Naive thymus-derived CD4-positive, alpha-beta T cell (primary cell): ENCODE measurements around the gene TNNI3. TPM values are rescaled to one million over a fixed set of nuclear protein-coding genes. Genes with fewer than 3 reads are reported as not detected.
"Not testable (repeated sequence)": the region's sequence is repeated elsewhere in the genome, so short reads cannot be mapped to it uniquely, and the experiment has no call there.

Experiments used
- ATAC-seq: fragments of 150-1000 bp; cut with Tn5 transposase; 2 replicates; pipeline ENCODE4 v1.10.0; 2021; ENCODE audit warnings: mild to moderate bottlenecking, moderate library complexity
- CTCF ChIA-PET: fragments of 350-600 bp; sonication (Branson Sonifier 250); formaldehyde crosslinking; loops from one replicate; lab custom pipeline; 2021; ENCODE audit warnings: antibody characterized with exemption; lab: Charles Lee
- POLR2A ChIA-PET: fragments of 350-600 bp; sonication (Branson Sonifier 250); formaldehyde crosslinking; loops from one replicate; lab custom pipeline; 2021; ENCODE audit warnings: antibody characterized with exemption, inconsistent platforms; lab: Charles Lee
- DNase-seq, 9 donors: peaks; one replicate each; pipeline versions ENCODE4 v3.0.0 to v3.0.0-alpha.2; 2020 to 2022; ENCODE audit warnings: mixed read lengths in 1 of 9
- H3K27ac ChIP-seq: one replicate; pipeline ENCODE4 v1.7.0; 2013; ENCODE audit warnings: mild to moderate bottlenecking, low read depth, low read length, moderate library complexity
- H3K27me3 ChIP-seq, 2 donors: one replicate each; pipeline ENCODE4 v1.7.0; 2013; ENCODE audit warnings: low read length in 2 of 2, mild to moderate bottlenecking in 2 of 2, moderate library complexity in 2 of 2; ENCODE audit not compliant: control insufficient read depth in 2 of 2, insufficient read depth in 2 of 2
- H3K36me3 ChIP-seq, 3 experiments: 1 replicate in 2 of 3; 2 replicates in 1 of 3; pipeline ENCODE4 v1.7.0; 2013; ENCODE audit warnings: low read length in 3 of 3, mild to moderate bottlenecking in 3 of 3, moderate library complexity in 1 of 3; ENCODE audit not compliant: insufficient read depth in 3 of 3, control insufficient read depth in 2 of 3
- H3K4me1 ChIP-seq, 2 donors: one replicate each; pipeline ENCODE4 v1.7.0; 2013; ENCODE audit warnings: low read length in 2 of 2, mild to moderate bottlenecking in 2 of 2, moderate library complexity in 1 of 2; ENCODE audit not compliant: control insufficient read depth in 2 of 2, insufficient read depth in 2 of 2
- H3K4me3 ChIP-seq: 2 replicates; pipeline ENCODE4 v1.7.0; 2013; ENCODE audit warnings: mild to moderate bottlenecking, low read length
- H3K9me3 ChIP-seq, 3 experiments: 1 replicate in 2 of 3; 2 replicates in 1 of 3; pipeline ENCODE4 v1.7.0; 2013; ENCODE audit warnings: low read length in 3 of 3; ENCODE audit not compliant: control insufficient read depth in 2 of 3
- H3K27ac Mint-ChIP-seq, 9 donors: one replicate each; pipeline ENCODE4 v1.8.0; 2020 to 2022; ENCODE audit warnings: mixed read lengths in 9 of 9, mild to moderate bottlenecking in 8 of 9, moderate library complexity in 5 of 9, inconsistent platforms in 2 of 9
- H3K27me3 Mint-ChIP-seq, 5 donors: one replicate each; pipeline ENCODE4 v1.8.0; 2021 to 2022; ENCODE audit warnings: mixed read lengths in 5 of 5, mild to moderate bottlenecking in 1 of 5
- H3K36me3 Mint-ChIP-seq, 5 donors: one replicate each; pipeline ENCODE4 v1.8.0; 2020 to 2022; ENCODE audit warnings: mixed read lengths in 5 of 5, mild to moderate bottlenecking in 3 of 5, inconsistent platforms in 1 of 5
- H3K4me1 Mint-ChIP-seq, 7 donors: one replicate each; pipeline ENCODE4 v1.8.0; 2020 to 2022; ENCODE audit warnings: mixed read lengths in 7 of 7, mild to moderate bottlenecking in 3 of 7, inconsistent platforms in 1 of 7
- H3K4me3 Mint-ChIP-seq, 10 donors: one replicate each; pipeline ENCODE4 v1.8.0; 2020 to 2022; ENCODE audit warnings: mild to moderate bottlenecking in 10 of 10, mixed read lengths in 10 of 10, moderate library complexity in 6 of 10, inconsistent platforms in 2 of 10
- H3K9me3 Mint-ChIP-seq, 11 donors: one replicate each; pipeline ENCODE4 v1.8.0; 2020 to 2022; ENCODE audit warnings: mixed read lengths in 11 of 11, mild to moderate bottlenecking in 4 of 11, inconsistent platforms in 1 of 11, moderate library complexity in 1 of 11
- intact Hi-C, 2 donors: fragments of 100-400 bp; cut with micrococcal nuclease; formaldehyde crosslinking; loops; one replicate each; pipeline ENCODE4 v1.15.1; 2023
- polyA plus RNA-seq, 2 donors: library from polyadenylated mRNA; unstranded; fragments of 300-500 nt; fragmentation: Illumina TruSeq; gene quantifications; one replicate each; pipeline ENCODE4 v1.2.3, GENCODE V29; 2021
- total RNA-seq, 6 experiments: library from RNA in 5 of 6; stranded (reverse) in 5 of 6; gene quantifications; 1 replicate in 5 of 6; 2 replicates in 1 of 6; pipeline ENCODE4 v1.2.3 and lab custom pipeline; 2021 to 2026

The TNNI3 gene
- total and polyA plus RNA-seq, 7 experiments from 2014 or later = not detected

- POLR2A ChIA-PET = no interaction called here
- H3K9me3 Mint-ChIP-seq = peaks cover 0 to 8% (median 0%) of the 10 kb centered on the region in 11 donors
- DNase-seq (no peak), ATAC-seq (no peak)
- Histone ChIP-seq H3K27ac (no peak overlapping the region), H3K4me3 (no peak overlapping the region), H3K4me1 (peaks cover 0 to 8% of the 10 kb centered on the region in 2 donors), H3K9me3 (peaks cover 0 to 5% (median 0%) of the 10 kb centered on the region in 3 experiments), H3K36me3 (no peaks in the 10 kb centered on the region), H3K27me3 (peaks cover 0 to 10% of the 10 kb centered on the region in 2 donors)
- peaks cover 6 to 19% (median 13%) of the 10 kb centered on the region in 7 donors for H3K4me1 Mint-ChIP-seq
- CTCF ChIA-PET = no interaction called here
- no peak overlapping the region for H3K27ac Mint-ChIP-seq
- H3K36me3 Mint-ChIP-seq = peaks cover 0 to 5% (median 0%) of the 10 kb centered on the region in 5 donors
- peaks cover 19 to 51% (median 44%) of the 10 kb centered on the region in 5 donors for H3K27me3 Mint-ChIP-seq
- H3K4me3 Mint-ChIP-seq = no peak overlapping the region
- intact Hi-C loops = no loop called here
Observed at GRCh38 chr19:55158848-55159749, 1.6 kb upstream of the TNNI3 start.

GRCh38 chr19:55158423-55158822, 891 bp upstream of the TNNI3 start:
- H3K36me3 Mint-ChIP-seq = peaks cover 0 to 9% (median 2%) of the 10 kb centered on the region in 5 donors

GRCh38 chr19:55156202-55157063, 1.1 kb downstream of the TNNI3 start:
- ChIA-PET CTCF (no interaction called here), POLR2A (no interaction called here)
- Mint-ChIP-seq H3K36me3 (peaks cover 0 to 9% (median 7%) of the 10 kb centered on the region in 5 donors), H3K9me3 (peaks cover 2 to 20% (median 12%) of the 10 kb centered on the region in 11 donors), H3K27ac (no peak overlapping the region), H3K27me3 (peaks cover 8 to 41% (median 32%) of the 10 kb centered on the region in 5 donors), H3K4me1 (peaks cover 15 to 38% (median 31%) of the 10 kb centered on the region in 7 donors), H3K4me3 (peak overlapping the region in 9 of 10 donors; percentile 9 to 63 (median 27))
- H3K9me3 ChIP-seq = peaks cover 0 to 14% (median 8%) of the 10 kb centered on the region in 3 experiments
- H3K4me1 ChIP-seq = peaks cover 0 to 12% of the 10 kb centered on the region in 2 donors
- no peak for ATAC-seq
- no peak for DNase-seq
- H3K4me3 ChIP-seq = no peak overlapping the region
- intact Hi-C loops = no loop called here
- no peak overlapping the region for H3K27ac ChIP-seq
- H3K27me3 ChIP-seq = peaks cover 0 to 10% of the 10 kb centered on the region in 2 donors
- H3K36me3 ChIP-seq = no peaks in the 10 kb centered on the region

More at GRCh38 chr19:55158423-55158822, 891 bp upstream of the TNNI3 start:
- Histone ChIP-seq H3K36me3 (no peaks in the 10 kb centered on the region), H3K9me3 (peaks cover 0 to 5% (median 0%) of the 10 kb centered on the region in 3 experiments), H3K4me3 (no peak overlapping the region), H3K27ac (no peak overlapping the region), H3K4me1 (peaks cover 0 to 12% of the 10 kb centered on the region in 2 donors), H3K27me3 (peaks cover 0 to 10% of the 10 kb centered on the region in 2 donors)
- intact Hi-C loops = no loop called here
- peaks cover 12 to 24% (median 19%) of the 10 kb centered on the region in 7 donors for H3K4me1 Mint-ChIP-seq
- CTCF ChIA-PET = no interaction called here
- POLR2A ChIA-PET = no interaction called here
- H3K27me3 Mint-ChIP-seq = peaks cover 13 to 48% (median 39%) of the 10 kb centered on the region in 5 donors
- H3K27ac Mint-ChIP-seq = no peak overlapping the region
- no peak overlapping the region for H3K4me3 Mint-ChIP-seq
- no peak for DNase-seq
- peaks cover 0 to 11% (median 2%) of the 10 kb centered on the region in 11 donors for H3K9me3 Mint-ChIP-seq
- ATAC-seq = no peak

- CTCF ChIA-PET, intact Hi-C loops: not testable (repeated sequence)
Observed at GRCh38 chr19:55155784-55156183, 1.7 kb downstream of the TNNI3 start.

GRCh38 chr19:55153652-55154264, 3.8 kb downstream of the TNNI3 start:
- Mint-ChIP-seq H3K4me1 (peaks cover 10 to 40% (median 26%) of the 10 kb centered on the region in 7 donors), H3K9me3 (peaks cover 3 to 33% (median 14%) of the 10 kb centered on the region in 11 donors), H3K36me3 (peaks cover 0 to 9% (median 7%) of the 10 kb centered on the region in 5 donors), H3K27ac (peak overlapping the region in 3 of 9 donors; percentile 23 to 73 (median 47)), H3K27me3 (peaks cover 24 to 41% (median 34%) of the 10 kb centered on the region in 5 donors), H3K4me3 (peak overlapping the region in 5 of 10 donors; percentile 19 to 75 (median 35))
- Histone ChIP-seq H3K4me3 (no peak overlapping the region), H3K27ac (no peak overlapping the region), H3K9me3 (peaks cover 0 to 17% (median 10%) of the 10 kb centered on the region in 3 experiments), H3K4me1 (peaks cover 0 to 12% of the 10 kb centered on the region in 2 donors), H3K36me3 (no peaks in the 10 kb centered on the region), H3K27me3 (peaks cover 0 to 10% of the 10 kb centered on the region in 2 donors)
- ChIA-PET CTCF (interaction anchor here (0.6 kb wide), 1 partner anchor 305 kb away, joined by 3 read pairs; no protein-coding TSS in a partner anchor), POLR2A (interaction anchor here (1.0 kb wide), 1 partner anchor 848 kb away, joined by 4 read pairs; no protein-coding TSS in a partner anchor)
- ATAC-seq = no peak
- intact Hi-C loops = no loop called here
- no peak for DNase-seq

More at GRCh38 chr19:55155784-55156183, 1.7 kb downstream of the TNNI3 start:
- H3K4me3 ChIP-seq, ATAC-seq, DNase-seq, H3K27ac Mint-ChIP-seq, H3K36me3 ChIP-seq, H3K27ac ChIP-seq, POLR2A ChIA-PET, H3K27me3 ChIP-seq, H3K36me3 Mint-ChIP-seq: not testable (repeated sequence)
- Mint-ChIP-seq H3K27me3 (peaks cover 8 to 41% (median 32%) of the 10 kb centered on the region in 5 donors), H3K4me1 (peaks cover 15 to 40% (median 31%) of the 10 kb centered on the region in 7 donors), H3K9me3 (peaks cover 3 to 24% (median 14%) of the 10 kb centered on the region in 11 donors), H3K4me3 (peak overlapping the region in 3 of 10 donors; percentile 9 to 53 (median 41))
- Histone ChIP-seq H3K4me1 (peaks cover 0 to 12% of the 10 kb centered on the region in 2 donors), H3K9me3 (peaks cover 0 to 17% (median 10%) of the 10 kb centered on the region in 3 experiments)
